ENCODE results near the gene FAM90A1.
"Not testable (repeated sequence)": the region's sequence is repeated elsewhere in the genome, so short reads cannot be mapped to it uniquely, and the experiment has no call there.

Gene FAM90A1

DNA sequence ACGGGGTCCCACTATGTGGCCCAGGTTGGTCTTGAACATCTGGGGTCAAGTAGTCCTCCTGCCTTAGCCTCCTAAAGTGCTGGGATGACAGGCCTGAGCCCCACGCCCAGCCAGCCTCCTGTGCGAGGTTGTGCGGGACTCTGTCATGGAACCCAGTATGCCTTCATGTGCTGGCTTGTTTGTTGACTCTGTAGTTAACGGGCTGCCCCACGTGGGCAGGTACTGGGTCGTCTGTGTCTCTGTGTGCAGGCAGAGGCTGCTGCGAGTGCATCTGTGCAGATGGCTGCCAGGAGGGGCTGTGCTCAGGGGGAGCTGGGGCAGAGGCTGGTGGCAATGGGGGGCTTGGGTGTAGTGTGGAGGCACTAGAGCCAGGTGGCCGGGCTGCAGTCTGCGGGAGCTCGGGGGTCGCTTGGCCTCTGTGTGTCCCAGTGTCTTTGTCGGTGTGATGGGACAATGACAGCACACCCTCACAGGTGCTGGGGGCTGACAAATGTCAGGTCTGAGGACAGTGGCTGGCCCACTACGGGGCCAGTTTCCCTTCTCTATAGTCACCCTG lies 6.0 kb upstream of the FAM90A1 start:
- DNase-seq (ENCODE audit: low read depth in 3 of 3) = not testable (repeated sequence)

DNA sequence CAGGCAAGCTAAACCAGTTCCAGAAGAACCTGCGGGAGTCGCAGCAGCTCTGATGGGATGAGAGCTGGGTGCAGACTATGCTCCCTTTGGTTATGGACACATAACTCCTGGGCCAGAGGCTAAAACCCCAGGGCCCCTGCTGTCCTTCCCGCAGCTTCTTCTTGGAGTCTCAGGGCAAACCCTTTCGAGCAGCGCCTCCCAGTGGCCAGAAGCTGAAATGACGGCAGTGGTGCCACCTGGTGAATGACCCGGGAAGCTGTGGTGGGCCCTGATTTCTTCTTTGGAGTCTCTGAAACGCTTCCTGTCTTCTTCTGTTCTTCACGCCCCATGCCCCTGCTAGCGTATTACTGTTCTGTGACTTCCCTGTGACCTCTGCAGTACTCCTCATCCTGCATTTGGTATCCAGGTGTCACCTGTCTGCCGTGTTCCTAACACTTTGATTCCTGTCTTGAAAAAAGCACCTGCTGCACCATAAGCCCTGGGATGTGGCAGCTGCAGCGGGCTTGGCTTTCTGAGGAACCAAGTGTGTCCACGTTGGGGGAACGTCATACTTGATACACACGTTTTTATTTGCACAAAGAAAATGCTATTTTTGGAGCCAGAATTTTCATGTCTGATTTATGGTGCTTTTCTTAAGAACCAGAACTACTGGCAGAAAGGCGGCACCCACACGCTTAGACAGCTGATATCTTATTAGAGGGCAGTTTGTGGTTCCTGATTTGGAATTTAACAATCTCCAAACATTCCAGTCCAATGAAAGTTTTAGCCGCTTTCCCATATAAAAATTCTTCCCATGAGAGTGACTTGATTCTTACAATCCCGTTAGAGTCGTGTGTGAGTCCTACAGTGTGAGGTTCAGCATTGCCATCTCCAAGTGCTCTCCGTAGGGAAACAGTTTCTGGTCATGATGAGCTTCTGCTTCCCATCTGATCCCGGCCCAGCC lies 4.5 kb upstream of the FAM90A1 start:
- peak; percentile 29 to 44 (median 37) for DNase-seq (ENCODE audit: low read depth in 3 of 3)

- DNase-seq (ENCODE audit: low read depth in 3 of 3) = not testable (repeated sequence)
Measured at GRCh38 chr12:8231049-8231448, 3.6 kb upstream of the FAM90A1 start.

DNA sequence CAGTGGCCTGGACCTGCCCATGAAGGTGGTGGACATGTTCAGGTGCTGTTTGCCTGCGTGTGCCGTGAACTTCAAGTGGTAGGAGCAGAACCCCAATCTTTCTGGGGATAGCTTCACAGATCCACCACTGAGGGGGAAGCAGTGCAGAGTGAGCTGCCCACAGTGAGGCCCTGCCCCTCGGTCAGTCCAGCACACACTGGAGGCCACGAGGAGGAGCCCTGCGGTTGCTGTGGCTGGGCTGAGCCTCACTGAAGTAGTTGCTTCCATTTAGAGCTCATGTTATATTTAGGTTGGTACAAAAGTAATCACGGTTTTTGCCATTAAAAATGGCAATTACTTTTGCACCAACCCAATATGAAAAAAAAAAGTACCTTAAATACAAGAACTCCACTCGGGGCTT lies 2.1 kb upstream of the FAM90A1 start:
- DNase-seq (ENCODE audit: low read depth in 3 of 3) = not testable (repeated sequence)

DNA sequence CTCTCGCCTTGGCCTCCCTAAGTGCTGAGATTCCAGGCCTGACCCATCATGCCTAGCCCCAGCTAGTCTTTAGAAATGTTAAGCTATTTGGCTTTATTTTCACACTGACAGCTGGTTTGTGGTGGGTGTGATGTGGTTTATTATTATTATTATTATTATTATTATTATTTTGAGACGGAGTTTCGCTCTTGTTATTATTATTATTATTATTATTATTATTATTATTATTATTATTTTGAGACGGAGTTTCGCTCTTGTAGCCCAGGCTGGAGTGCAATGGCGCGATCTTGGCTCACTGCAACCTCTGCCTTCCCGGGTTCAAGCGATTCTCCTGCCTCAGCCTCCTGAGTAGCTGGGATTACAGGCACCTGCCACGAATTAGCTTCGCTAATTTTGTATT lies 1.2 kb upstream of the FAM90A1 start:
- DNase-seq (ENCODE audit: low read depth in 3 of 3) = not testable (repeated sequence)

DNA sequence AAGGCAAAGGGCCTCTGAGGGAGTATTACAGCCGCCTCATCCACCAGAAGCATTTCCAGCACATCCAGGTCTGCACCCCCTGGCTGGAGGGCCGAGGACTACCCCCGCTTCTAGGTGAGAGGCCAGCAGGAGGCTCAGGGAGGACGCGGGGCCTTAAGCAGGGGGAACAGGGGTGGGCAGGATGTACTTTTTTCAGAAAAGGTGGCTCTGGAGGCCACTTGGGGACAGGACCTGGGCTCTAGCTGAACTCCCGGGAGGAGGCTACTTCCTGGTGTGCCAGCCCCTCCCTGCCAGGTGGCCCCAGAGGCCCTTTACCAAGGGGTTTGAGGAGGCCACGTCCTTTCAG lies 287 bp upstream of the FAM90A1 start:
- DNase-seq (ENCODE audit: low read depth in 3 of 3) = not testable (repeated sequence)

- no peak for DNase-seq (ENCODE audit: low read depth in 3 of 3)
Measured at GRCh38 chr12:8226355-8226754, 1.1 kb downstream of the FAM90A1 start.

GRCh38 chr12:8224782-8225181 lies 2.6 kb downstream of the FAM90A1 start:
- DNase-seq (ENCODE audit: low read depth in 3 of 3) = not testable (repeated sequence)

- not testable (repeated sequence) for DNase-seq (ENCODE audit: low read depth in 3 of 3)
Measured at GRCh38 chr12:8223646-8224045, 3.8 kb downstream of the FAM90A1 start.

GRCh38 chr12:8222303-8222702 lies 5.1 kb downstream of the FAM90A1 start:
- not testable (repeated sequence) for DNase-seq (ENCODE audit: low read depth in 3 of 3)

DNA sequence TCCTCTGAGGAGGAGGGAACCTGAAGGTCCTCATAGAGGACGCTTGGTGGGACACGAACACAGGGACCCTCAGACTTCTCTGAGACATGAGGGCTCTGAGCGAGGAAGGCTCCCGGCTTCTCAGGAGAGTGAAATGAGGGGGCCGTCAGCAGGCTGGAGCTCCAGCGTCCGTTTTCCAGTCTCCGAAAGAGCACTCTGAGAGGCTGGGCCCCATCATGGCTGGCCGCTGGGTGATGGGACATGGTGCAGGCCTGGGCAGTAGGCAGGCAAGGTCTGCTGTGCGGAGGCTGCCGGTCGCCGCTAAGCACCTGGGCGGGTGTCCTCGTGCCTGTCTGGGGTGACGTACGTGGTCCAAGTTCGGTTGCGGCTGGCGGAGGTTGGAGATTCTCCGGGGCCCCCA lies 5.6 kb downstream of the FAM90A1 start:
- DNase-seq (ENCODE audit: low read depth in 3 of 3) = not testable (repeated sequence)

- not testable (repeated sequence) for DNase-seq (ENCODE audit: low read depth in 3 of 3)
Measured at GRCh38 chr12:8221375-8221774, 6.0 kb downstream of the FAM90A1 start.

DNA sequence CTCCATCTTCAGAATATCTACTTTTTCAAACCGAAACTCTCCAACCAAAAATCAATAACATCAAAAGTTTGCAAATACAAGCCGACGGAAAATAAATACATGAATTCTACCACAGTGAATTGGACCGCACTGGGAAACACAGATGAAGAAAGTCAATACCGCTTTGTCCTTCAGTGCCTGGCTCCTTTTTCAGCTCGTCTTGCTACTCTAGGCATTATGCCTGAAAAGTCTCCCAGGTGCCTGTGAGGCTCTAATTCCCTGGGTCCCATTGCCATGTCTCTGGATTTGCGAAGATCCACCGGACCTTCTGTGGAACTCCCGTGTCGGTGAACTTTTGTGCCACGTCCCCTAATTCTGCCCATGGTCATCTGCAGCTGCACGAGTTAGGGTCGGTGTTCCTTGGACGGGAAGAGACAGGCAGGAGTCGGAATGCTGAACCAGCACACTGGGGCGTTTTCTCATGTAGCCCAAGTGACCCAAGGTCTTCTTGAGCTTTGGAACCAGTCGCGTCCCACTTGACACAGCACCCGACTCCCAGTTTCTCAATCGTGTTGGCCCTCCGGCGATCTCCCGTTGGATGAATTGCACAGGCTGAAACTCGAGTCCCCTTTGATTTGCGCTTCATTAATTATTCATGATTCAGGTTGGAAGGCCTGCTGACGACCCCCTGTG lies 8.6 kb downstream of the FAM90A1 start:
- DNase-seq (ENCODE audit: low read depth in 3 of 3) = not testable (repeated sequence)

GRCh38 chr12:8197685-8198308 lies 29.6 kb downstream of the FAM90A1 start:
- not testable (repeated sequence) for DNase-seq (ENCODE audit: low read depth in 3 of 3)

DNA sequence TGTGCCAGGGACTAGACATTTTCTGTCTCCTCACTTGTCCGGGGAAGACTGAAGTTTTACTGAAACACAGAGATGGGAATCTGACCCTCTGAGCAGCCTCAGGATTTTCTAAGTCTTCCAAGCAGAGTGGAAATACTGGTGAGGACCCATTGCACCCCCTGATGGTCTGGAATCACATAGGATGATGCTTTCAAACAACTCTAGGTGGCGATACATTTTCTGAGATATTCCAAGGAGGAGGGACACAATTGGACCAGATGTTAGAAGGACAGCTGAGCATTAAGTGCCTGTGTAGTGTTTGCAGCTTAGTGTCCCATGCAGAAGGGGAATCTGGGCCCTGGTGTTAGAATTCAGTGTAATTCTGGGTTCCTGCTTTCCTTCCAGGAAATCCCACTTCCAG lies 39.3 kb downstream of the FAM90A1 start:
- not testable (repeated sequence) for DNase-seq (ENCODE audit: low read depth in 3 of 3)

DNA sequence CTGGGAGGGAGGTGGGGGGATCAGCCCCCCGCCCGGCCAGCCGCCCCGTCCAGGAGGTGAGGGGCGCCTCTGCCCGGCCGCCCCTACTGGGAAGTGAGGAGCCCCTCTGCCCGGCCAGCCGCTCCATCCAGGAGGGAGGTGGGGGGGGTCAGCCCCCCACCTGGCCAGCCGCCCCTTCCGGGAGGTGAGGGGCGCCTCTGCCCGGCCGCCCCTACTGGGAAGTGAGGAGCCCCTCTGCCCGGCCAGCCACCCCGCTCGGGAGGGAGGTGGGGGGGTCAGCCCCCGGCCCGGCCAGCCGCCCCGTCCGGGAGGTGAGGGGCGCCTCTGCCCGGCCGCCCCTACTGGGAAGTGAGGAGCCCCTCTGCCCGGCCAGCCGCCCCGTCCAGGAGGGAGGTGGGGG lies 43.2 kb downstream of the FAM90A1 start:
- not testable (repeated sequence) for DNase-seq (ENCODE audit: low read depth in 3 of 3)

DNA sequence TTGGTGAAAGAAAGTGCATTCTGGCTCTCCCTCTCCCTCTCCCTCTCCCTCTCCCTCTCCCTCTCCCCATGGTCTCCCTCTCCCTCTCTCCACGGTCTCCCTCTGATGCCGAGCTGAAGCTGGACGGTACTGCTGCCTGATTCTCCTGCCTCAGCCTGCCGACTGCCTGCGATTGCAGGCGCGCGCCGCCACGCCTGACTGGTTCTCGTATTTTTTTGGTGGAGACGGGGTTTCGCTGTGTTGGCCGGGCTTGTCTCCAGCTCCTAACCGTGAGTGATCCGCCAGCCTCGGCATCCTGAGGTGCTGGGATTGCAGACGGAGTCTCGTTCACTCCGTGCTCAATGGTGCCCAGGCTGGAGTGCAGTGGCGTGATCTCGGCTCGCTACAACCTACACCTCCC lies 44.1 kb downstream of the FAM90A1 start:
- not testable (repeated sequence) for DNase-seq (ENCODE audit: low read depth in 3 of 3)

DNA sequence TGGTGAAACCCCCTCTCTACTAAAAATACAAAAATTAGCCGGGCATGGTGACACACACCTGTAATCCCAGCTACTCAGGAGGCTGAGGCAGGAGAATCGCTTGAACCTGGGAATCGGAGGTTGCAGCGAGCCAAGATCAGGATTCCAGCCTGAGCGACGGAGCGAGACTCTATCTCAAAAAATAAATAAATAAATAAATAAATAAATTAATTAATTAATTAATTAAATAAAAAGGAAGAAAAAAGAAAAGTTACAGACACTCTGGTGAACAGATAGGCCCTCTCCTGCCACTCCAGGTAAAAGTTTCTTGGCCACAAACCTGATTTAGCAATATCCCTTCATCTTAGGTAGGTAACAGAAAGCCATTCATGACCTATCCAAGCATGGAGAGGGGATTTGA lies 44.5 kb downstream of the FAM90A1 start:
- DNase-seq (ENCODE audit: low read depth in 3 of 3) = not testable (repeated sequence)

GRCh38 chr12:8181271-8181670 lies 46.1 kb downstream of the FAM90A1 start:
- DNase-seq (ENCODE audit: low read depth in 3 of 3) = not testable (repeated sequence)

DNA sequence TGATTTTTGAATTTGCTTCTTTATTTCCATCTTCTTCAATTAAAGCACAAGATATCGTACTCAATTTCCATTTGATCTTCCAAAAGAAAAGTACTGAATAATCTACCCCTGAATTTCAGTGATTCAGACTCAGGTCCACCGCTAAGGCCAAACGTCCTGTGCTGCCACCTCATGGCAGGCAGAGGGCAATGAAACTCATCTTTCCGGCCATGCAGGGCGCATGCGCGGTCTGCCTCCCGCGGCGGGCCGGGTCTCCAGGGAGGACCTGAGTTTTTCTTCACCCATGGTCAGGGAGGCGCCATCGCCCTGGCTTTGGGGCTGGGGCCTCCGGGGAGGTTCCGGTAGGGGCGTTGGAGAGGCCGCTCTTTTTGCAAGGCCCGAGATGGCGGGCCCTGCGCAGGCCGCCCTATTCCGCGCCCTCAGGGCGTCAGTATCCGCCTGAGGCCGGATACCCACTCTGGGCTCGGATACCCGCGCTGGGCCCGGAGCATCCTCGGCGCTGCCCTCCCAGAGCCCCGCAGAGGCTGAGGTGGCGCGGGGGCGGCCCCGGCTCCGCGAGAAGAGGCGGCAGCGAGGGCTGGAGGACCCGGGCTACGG lies 47.3 kb downstream of the FAM90A1 start:
- peak; percentile 40 to 57 (median 43) for DNase-seq (ENCODE audit: low read depth in 3 of 3)

DNA sequence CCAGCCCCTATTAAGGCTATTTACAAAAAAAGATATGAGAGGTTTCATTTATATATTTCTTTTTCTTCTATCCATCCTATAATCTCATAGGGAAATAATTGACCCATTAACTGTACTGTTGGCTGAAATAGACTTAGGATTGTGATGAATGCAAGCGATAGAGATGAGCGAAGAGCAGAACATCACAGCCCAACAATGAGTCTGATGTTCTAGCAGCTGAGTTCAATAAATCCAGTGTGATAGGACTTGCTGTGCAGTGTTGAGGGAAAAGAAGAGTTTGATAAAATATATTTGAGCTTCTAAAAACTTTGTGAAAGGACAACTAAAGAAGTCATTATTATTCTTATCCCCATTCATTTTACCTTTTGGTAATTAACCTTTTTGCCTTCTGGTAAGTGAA lies 54.5 kb downstream of the FAM90A1 start:
- DNase-seq (ENCODE audit: low read depth in 3 of 3) = not testable (repeated sequence)

All from stimulated activated CD4-positive, alpha-beta T cell treated with anti-CD3 and anti-CD28 coated beads, TNF-alpha, amount 100 ng/mL, for 4 hours (primary cell).